GM19452 (cell line): ENCODE data around the gene SLC12A8.

Experiments
- ATAC-seq: cut with Tn5 transposase; IDR thresholded peaks from one replicate; pipeline ENCODE4 v1.9.1; 2021; ENCODE audit not compliant: unreplicated experiment

Gene SLC12A8, protein sequence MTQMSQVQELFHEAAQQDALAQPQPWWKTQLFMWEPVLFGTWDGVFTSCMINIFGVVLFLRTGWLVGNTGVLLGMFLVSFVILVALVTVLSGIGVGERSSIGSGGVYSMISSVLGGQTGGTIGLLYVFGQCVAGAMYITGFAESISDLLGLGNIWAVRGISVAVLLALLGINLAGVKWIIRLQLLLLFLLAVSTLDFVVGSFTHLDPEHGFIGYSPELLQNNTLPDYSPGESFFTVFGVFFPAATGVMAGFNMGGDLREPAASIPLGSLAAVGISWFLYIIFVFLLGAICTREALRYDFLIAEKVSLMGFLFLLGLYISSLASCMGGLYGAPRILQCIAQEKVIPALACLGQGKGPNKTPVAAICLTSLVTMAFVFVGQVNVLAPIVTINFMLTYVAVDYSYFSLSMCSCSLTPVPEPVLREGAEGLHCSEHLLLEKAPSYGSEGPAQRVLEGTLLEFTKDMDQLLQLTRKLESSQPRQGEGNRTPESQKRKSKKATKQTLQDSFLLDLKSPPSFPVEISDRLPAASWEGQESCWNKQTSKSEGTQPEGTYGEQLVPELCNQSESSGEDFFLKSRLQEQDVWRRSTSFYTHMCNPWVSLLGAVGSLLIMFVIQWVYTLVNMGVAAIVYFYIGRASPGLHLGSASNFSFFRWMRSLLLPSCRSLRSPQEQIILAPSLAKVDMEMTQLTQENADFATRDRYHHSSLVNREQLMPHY

GRCh38 chr3:125212509-125213363 is at the start of gene SLC12A8:
Gene SLC12A8 (minus strand): TSS chr3:125212748. CDS start chr3:125211349, 1,399 bp downstream.
- no peak for ATAC-seq

DNA sequence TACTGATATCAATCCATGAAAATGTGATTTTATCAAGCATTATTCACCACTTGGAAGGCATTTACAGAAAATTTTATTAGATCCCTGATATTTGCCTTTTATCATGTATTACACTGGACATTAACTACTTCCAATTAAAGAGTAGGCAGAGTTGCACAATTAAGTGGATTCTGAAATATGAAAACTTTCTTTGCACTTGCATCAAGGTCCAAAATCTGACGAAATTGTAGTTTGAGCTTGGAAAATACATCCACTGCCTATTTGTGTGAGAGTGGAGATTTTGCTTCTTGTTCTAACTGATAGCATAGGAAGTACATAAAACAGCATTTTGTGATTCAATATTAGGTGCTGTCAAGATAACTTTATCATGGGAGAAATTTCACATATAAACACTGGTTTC is 49.6 kb upstream of the SLC12A8 start:
- no peak for ATAC-seq

DNA sequence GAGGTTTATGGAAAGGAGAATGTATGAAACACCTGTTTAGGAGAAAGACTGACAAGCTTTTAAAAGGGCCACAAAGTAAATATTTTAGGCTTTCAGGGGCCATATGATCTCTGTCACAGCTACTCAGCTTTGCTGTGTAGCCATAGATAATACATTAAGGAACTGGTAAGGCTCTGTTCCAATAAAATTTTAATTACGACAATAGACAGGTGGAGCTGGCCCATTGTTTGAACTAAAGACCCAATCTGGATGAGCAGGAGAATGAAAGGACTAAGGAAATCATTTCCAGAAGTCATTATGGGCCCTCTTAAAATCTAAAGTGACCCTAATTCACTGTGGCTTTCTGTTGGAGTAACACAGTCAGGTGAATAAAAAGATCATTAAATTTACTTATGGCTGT is 48.5 kb upstream of the SLC12A8 start:
- no peak for ATAC-seq

DNA sequence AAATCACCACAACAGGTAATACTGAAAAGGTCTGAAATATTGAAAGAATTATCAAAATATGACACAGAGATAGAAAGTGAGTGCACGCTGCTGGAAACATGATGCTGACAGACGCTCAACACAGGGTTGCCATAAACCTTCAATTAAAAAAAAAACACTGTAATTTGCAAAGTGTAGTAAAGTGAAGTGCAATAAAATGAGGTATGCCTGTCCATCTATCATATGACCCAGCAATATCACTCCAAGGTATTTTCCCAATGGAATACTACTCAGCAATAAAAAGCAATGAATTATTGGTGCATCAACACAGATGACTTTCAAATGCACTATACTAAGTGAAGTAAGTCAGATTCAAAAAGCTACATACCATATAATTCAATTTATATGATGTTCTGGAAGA is 47.6 kb upstream of the SLC12A8 start:
- no peak for ATAC-seq

DNA sequence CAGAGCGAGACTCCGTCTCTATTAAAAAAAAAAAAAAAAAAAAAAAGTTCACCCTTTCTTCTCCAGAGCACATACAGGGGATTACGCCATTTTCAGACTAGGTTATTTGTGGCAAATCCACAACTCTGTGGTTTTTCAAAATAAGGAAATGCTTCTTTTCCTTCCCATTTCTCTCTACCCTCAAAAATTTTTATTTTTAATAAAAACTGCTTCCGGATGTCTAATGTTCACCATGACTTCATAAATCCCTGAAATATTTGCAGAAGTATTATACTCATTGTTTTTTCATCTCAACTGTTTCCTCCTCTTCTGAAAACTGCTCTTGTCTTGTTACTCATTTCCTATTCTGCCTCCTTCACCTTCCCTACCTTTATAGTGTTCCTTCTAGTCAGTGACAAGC is 45.0 kb upstream of the SLC12A8 start:
- ATAC-seq, result no peak

DNA sequence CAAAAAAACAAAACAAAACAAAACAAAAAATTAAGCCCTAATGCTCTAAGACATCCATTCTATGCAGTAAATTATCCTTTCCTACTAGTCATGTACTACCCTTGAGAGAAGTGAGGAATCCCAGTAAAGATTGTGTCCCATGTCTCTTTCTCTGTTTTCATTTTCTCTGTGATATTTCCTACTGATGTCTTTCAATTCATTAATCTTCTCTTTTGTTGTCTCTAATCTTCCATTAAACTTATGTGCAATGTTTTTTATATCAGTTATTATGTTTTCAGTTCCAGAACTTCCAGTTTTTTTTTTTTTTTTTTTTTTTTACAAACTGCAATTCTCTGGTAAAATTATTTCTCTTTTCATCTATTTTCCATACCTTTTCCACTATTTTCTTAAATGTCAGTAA is 44.1 kb upstream of the SLC12A8 start:
- ATAC-seq, result no peak

DNA sequence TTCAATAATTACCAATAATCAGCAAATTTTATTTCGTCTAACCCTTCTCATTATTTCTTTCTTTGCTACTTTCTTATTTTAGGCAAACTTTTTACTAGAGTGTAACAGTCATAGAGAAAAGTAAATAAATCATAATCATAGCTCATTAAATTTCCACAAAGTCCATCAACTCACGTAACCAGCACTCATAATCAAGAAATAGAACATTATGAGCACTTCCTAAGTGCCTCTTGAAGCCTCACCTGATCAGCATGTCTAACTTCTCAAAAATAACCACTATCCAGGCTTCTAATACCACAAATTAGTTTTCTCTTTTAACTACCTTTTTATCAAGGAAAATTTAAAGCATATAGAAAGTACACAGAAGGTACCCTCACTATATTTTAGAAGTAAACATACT is 38.4 kb upstream of the SLC12A8 start:
- no peak for ATAC-seq

- no peak for ATAC-seq
These were observed 33.7 kb upstream of the SLC12A8 start for GRCh38 chr3:125246237-125246636.

DNA sequence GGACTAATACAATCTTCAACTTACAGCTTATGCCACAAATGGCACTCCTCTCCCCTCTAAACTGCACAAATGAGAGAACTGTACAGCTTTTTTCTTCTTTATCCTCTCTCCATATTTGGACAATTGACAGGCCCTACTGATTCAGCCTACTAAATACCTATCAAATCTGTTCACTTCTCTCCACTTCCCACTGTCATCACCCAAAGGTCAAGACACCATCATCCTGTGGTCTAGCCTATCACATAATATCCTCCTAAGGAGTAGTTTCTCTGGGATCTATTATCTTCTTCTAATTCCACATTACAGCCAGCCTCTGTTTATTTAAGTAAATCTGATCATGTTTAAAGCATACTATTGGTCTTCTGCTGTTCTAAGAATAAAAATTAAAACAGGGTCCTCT is 33.0 kb upstream of the SLC12A8 start:
- no peak for ATAC-seq

GRCh38 chr3:125240496-125240895 is 27.9 kb upstream of the SLC12A8 start:
- ATAC-seq, result no peak

DNA sequence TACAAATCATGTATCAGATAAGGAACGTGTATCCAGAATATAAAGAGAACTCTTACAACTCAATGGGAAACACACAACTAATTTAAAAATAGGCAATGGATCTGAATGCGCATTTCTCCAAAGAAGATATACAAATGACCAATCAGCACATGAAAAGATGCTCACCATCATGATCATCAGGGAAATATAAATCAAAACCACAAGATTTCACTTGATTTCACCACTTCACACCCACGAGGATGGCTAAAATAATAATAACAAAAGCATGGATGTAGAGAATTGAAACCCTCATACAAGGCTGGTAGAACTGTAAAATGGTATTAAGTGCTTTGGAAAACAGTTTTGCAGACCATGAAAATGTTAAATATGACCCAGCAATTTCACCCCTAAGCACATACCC is 26.7 kb upstream of the SLC12A8 start:
- ATAC-seq, result no peak

- no peak for ATAC-seq
These were observed 26.2 kb upstream of the SLC12A8 start for GRCh38 chr3:125238759-125239158.

DNA sequence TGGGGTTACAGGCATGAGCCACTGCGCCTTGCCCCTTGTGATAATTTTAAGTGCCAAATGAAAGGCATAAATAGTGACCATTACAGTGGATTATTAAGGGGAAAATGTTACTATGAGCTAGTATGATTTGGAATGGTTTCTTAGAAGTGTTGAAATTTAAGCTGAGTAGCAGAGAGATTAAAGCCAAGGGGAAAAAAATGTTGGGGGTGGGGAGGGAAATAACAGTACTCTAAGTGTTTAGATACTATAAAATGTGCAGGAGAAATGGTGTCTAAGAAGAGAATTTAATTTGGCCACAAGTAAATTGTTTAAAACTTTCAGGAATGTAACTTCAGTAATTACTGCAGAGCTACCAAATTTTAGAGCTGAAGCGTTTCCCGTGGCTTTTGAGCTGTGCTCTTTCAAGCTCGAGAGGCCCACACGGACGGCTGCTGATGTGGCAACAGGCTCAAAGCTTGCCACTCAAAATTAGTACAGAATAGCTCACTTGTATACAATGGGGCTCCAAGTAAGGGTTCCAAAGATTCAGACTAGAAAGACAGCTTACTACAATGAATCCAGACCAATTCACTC is 23.9 kb upstream of the SLC12A8 start:
- ATAC-seq, result no peak

DNA sequence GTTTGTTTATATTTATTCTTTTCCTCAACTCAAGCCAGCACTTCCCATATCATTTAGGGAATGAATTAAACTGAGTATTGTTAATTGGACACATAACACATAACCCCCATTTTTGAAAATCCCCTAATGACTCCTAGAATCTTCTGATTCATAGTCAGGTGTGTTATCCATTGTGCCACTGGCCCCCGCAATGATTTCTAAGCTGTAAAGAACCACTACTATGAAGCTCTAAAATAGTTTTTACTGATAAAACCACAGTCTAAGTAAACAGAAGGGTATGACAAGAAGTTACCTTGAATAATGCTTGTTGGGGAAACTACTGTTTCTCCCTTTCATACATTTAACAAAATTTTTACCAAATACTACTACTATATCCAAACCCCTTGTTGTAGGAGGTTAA is 22.3 kb upstream of the SLC12A8 start:
- no peak for ATAC-seq

- ATAC-seq, result no peak
These were observed 19.9 kb upstream of the SLC12A8 start for GRCh38 chr3:125232401-125232800.

DNA sequence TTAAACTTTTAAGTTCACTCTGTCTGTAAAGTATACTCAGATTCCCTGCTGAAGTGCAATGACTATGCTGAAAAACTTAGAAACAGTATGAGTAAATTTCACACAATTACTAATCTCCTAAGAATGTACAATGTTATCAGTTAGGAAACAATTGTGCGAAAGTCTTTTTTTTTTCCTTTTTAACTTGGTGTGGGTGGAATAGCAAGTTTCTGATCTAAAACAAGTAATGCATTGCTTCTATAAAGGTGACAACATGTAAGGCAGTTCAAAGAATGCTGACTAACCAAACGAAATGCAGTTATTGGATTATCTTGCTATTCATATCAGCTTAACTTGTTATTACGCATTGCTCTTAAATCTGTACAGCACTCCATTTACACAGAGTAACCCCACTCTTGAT is 19.3 kb upstream of the SLC12A8 start:
- ATAC-seq, result no peak

DNA sequence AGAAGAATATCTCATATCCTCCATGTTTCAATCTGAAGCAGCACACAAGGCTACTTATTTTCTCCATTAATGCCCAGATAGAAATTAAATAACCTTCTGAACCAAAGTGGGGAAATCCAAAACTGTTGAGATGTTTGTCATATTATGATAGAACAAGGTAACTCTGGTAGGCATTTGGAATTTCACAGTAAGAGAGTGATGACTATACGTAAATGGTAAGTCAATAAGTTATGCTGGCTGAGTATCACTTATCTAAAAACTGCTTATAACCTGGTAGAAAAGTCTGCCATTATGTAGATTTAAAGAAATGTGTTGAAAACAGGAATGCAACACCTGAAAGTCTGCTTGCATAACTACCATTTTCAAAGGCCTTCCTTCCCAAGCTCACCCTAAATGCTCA is 17.2 kb upstream of the SLC12A8 start:
- ATAC-seq, result no peak

DNA sequence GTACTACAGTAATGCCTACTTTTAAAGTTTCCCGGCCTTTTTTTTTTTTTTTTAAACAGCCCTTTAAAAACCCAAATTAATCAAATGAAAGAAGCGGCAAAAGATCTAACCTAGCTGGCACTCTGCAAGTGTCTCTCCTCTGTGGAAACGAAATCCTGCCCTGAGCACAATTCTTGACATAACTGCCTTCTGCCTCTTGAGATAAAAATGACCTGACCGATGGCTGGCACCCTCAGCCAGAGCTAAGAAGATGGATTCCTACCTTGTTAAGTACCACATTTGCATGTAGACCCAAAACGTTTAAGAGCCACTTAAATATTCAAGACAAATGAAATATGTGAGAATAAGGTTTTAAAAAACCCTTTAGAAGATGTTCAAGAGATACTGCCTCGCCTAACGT is 16.6 kb upstream of the SLC12A8 start:
- no peak for ATAC-seq

DNA sequence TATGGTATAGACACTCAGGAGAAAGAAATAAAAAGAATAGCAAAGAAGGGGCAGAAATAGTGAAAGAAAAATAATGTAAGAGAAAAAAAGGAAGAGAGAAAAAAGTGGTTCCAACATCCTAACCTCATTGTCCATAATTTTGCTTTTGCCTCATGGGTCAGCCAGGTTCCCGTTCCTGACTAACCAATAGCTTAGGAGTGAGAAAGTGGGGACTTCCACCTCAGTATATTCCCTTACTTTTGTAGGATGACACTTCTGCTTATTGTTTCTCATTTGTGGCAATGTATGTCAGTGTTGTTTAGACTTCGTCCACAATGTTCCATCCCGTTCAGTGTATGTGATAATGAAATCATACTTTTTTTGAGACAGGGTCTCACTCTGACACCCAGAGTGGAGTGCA is 9.3 kb upstream of the SLC12A8 start:
- ATAC-seq, result no peak

DNA sequence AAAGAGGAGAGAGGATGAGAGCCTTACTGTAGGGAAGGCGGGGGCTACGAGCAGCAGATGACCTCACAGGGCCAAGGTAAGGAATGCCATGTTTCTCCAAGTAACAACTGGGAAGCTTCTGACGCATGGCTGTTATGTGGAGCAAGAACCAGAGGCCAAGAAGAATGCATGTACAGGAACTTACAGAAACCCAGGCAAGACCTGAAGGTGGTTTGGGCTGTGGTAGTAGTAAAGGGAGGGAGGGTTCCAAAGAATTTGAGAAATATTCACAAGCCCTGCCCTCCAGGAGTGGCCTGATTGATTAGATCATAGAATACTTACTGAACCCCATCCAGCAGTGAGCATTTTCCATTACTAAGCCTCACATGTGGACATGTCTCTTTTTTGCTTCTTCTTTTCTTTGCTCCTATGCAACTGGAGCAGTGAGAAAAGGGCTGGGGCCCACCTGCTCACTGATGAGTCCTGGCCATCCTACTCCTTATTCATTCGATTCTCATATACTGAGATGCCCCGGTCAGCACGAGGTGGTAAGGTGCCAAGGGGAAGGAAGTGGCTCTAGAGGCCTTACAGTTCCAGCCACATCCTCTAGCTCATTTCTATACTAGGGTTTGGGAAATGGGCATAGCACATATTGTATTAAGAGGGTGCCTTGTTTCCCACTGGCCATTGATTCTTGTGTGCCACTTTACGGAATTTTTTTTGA is 8.3 kb upstream of the SLC12A8 start:
- ATAC-seq, result no peak

DNA sequence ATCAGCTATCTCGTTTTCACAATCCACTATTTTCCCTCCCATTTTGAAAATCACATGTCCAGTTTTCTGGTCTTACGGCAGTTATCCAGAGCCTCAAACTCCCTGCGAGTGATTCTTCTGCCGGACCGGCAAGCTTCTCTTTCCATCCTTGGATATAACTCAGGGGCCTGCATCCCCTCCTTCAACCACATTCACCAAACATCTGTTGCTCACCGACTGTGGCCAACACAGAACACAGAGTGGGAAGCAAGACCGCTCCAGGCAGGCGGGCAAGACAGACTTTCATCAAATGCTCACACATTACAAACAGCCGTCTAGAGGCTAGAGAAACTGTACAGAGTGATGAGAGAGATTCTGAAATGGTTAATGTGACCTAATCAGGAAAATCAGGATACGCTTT is 7.6 kb upstream of the SLC12A8 start:
- no peak for ATAC-seq
